GM12801 (cell line): Measurements from ENCODE around the gene RNFT2.

Source experiments
- TF ChIP-seq, protein P1 (sequence below): IDR thresholded peaks from one replicate; pipeline ENCODE4 v1.5.1; 2011; ENCODE audit warnings: control low read depth; ENCODE audit not compliant: insufficient read length; ENCODE audit errors: extremely low read depth

RNFT2 gene

DNA sequence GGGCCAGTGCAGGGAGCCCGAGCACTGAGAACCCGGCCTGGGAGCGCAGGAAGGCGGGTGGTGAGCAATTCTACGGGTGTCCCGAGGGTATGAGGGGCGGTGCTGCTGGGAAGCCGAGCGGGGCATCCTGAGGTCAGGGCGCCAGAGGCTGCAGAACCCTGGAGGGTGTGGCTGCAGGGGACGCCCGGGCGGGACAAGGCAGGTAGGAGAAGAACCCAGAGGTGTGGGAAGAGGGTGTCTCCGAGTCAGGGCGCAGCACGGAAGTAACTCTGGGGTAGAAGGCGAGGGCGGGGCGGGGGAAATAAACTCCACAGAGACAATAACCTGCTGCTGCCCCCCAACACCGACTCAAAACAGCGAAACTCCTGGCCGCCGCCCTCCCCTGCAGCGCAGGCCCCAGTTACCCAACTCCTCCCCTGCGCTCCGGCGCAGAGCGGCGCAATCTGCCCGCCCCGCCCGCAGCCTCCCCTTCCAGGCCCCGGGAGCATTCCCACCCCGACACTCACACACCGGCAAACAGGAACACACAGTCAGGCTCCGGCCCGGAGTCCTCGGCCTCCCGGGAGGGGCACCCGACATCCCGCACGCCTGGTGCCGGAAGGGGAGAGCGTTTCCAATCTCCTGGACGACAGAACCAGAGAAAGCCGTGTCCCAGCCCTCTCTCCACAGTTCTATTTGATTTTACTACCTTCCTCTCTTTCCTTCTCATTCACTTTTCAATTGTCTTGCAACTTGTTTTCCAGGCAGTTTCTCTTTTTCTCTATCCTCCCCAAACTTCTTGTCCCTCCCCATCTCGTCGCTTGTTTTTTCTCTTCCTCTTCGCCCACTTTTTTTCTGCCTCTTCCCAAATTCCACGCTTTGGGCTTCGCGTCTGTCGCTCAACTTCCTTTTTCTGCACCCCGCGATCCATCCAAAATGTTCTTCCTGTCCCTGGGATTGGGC is 140.7 kb downstream of the RNFT2 start:
- TF ChIP-seq, protein P1, sequence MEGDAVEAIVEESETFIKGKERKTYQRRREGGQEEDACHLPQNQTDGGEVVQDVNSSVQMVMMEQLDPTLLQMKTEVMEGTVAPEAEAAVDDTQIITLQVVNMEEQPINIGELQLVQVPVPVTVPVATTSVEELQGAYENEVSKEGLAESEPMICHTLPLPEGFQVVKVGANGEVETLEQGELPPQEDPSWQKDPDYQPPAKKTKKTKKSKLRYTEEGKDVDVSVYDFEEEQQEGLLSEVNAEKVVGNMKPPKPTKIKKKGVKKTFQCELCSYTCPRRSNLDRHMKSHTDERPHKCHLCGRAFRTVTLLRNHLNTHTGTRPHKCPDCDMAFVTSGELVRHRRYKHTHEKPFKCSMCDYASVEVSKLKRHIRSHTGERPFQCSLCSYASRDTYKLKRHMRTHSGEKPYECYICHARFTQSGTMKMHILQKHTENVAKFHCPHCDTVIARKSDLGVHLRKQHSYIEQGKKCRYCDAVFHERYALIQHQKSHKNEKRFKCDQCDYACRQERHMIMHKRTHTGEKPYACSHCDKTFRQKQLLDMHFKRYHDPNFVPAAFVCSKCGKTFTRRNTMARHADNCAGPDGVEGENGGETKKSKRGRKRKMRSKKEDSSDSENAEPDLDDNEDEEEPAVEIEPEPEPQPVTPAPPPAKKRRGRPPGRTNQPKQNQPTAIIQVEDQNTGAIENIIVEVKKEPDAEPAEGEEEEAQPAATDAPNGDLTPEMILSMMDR: no peak

DNA sequence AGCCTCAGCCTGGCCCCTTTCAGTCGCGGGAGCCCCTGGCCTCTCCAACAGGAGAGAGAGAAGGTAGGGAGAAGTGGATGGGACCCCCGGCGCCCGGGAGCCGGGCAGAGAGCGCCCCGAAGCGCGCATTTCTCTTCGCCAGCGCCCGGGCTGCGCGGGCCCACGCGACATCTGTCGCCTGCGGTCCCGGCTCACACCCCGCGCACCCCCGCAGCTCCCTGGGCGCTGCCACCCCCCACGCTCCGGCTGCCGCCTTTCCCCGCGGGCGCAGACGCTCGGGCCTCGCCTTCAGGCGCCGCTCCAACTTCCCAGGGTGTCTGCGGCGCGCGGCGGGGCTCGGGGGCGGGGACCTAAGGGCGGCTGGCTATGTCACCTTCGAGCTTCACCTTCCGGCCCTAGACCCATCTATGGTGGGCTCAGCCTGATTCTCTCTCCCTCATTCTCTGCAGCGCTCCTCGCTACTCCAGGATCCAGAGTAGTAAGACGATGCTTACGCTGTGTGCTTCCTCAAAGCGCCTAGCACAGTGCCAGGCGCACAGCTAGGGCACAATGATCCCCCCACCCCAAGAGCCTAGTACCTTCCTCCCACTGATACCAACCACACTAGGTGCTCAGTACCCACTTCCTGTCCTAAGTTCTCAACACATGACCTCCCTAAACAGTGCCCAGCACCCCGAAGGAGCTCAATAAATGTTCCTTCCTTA is 141.5 kb downstream of the RNFT2 start:
- TF ChIP-seq, protein P1: no peak

DNA sequence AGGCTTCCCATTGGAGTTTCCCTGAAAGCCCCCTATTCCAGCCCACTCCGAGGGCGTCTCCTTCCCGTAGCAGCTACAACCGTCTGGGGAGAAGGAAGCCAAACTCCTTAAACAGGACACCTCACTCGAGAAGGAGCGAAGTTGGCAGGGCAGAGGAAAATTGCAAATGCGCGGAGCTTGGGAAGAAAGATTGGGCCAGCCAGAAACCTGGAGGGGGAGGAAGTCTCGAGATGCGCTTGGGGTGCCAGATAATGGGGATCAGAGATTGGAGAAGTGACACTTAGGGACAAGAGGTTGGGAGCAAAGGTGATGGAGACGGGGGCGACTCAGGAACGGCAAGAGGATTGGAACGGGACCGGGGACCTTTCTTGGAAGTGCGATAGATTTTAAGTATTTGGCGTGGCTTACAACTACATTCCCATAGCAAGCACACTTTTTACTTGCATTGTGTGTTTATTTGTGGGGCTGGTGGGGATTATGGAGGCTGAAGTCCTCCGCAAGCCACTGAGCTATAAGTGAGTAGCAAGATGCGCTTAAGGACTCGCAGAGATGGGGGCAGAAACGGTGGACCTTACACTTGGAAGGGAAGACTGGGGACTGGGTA is 142.2 kb downstream of the RNFT2 start:
- TF ChIP-seq, protein P1: no peak

DNA sequence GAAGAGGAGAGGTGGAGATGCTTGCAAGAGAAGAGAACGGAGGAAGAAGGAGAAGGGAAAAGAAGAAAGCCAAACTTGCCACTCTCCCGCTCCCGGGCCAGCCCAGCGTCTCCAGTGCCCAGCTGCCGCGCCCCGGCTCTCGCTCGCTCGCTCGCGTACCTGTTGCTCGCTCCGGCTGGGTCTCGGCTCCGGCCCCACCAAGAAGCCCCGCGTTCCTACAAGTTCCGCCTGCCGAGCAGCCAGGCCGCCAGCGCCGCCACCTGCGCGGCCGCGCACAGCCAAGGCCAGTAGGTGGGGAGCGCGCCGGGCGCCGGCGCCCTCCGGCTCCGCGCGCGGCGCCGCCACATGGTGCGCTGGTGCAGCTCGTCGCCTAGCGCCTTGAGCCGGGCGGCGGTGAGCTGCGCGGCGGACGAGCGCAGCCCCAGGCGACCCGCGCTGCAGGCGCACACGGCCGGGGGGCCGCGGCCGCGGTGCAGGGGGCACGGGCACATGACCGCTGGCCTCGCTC is 142.8 kb downstream of the RNFT2 start:
- TF ChIP-seq, protein P1: no peak

DNA sequence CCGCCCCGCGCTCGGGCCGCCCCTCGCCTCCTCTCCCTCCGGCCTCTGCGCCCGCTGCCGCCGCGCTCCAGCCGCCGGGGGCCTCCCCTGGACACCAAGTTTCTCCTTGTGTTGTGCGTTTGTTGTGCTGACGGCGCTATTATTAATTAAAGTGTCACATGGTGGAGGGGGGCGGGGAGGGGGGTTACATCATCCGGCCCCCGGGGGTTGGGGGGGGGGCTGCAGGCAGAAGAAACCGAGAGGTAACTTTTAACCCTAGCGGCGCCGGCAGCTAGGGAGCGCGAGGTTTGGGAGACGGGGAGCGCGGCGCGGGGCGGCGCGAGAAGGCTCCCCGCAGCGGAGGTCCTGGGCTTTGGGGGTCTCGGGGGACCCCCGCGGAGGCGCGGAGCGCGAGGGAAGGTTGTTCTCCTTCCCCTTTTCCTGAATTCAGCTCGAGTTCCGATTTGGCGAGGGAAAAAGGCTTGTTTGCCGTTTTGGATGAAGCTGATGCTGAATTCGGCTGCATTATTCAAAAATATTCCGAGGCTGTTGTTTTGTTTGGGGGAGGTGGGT is 143.3 kb downstream of the RNFT2 start, which contains the start of gene HRK:
Gene HRK (minus strand): TSS at position 117 of the 552 bp plus-strand sequence. CDS start 134 bp downstream, outside the sequence.
- TF ChIP-seq, protein P1: no peak

DNA sequence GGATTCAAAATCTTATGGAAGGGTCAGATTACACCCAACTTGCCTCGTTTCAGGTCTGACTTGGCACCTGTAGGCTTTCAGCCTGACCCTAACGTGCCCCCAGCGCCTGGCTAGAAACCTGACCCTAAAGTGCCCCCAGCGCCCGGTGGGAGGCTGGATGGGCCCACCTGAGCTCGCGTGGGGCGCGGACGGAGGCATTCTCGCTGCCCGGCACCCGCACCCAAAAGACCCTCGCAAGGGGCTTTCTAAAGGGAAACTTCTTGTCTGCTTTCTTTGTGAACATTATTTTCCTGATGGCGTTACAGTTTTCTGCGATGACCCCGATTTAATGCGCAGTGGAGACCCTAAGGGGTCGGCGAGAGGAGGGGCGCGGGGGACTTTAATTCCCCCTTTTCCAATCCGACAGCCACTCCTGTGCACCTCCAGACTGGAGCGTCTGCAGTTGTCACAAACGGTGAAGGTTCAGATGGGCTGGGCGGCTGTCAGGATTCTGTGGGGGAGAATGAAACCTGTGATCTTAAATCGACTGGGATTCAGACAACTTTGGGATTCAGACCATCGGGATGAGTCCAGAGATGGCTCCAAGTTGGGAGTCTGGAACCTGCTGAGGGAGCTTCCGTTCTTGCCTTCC is 143.9 kb downstream of the RNFT2 start:
- TF ChIP-seq, protein P1: no peak
